H9 (cell line): ENCODE measurements around the gene BRCA2. TPM values are rescaled to one million over a fixed set of nuclear protein-coding genes. Genes with fewer than 3 reads are reported as not detected.

Experiments
- DNase-seq: peaks from one replicate; pipeline ENCODE4 v3.0.0-alpha.2; 2017
- H2AFZ ChIP-seq: one replicate; pipeline ENCODE4 v1.6.1; 2013; ENCODE audit warnings: mild to moderate bottlenecking, low read length, control low read depth, moderate library complexity
- H2AK5ac ChIP-seq: 2 replicates; pipeline ENCODE4 v1.6.1; 2013; ENCODE audit warnings: low read length, control low read depth, mixed read lengths; ENCODE audit not compliant: insufficient read length
- H2BK120ac ChIP-seq: one replicate; pipeline ENCODE4 v1.6.1; 2013; ENCODE audit warnings: low read depth, mild to moderate bottlenecking, low read length, control low read depth, inconsistent platforms; ENCODE audit not compliant: poor library complexity, severe bottlenecking
- H2BK12ac ChIP-seq: 2 replicates; pipeline ENCODE4 v1.6.1; 2013; ENCODE audit warnings: low read length, control low read depth, mixed read lengths, low read depth; ENCODE audit not compliant: insufficient read length
- H2BK15ac ChIP-seq: 2 replicates; pipeline ENCODE4 v1.6.1; 2013; ENCODE audit warnings: low read depth, low read length, control low read depth
- H2BK20ac ChIP-seq: one replicate; pipeline ENCODE4 v1.6.1; 2013; ENCODE audit warnings: low read depth, mild to moderate bottlenecking, low read length, control low read depth, inconsistent platforms; ENCODE audit not compliant: poor library complexity, severe bottlenecking
- H2BK5ac ChIP-seq: 2 replicates; pipeline ENCODE4 v1.6.1; 2013; ENCODE audit warnings: low read length, control low read depth, mixed read lengths; ENCODE audit not compliant: insufficient read length
- H3K14ac ChIP-seq: 2 replicates; pipeline ENCODE4 v1.6.1; 2013; ENCODE audit warnings: low read length, control low read depth; ENCODE audit not compliant: insufficient read depth
- H3K18ac ChIP-seq: 2 replicates; pipeline ENCODE4 v1.6.1; 2013; ENCODE audit warnings: low read depth, mild to moderate bottlenecking, mixed read lengths, low read length, control low read depth; ENCODE audit not compliant: insufficient read length
- H3K23ac ChIP-seq: 2 replicates; pipeline ENCODE4 v1.6.1; 2013; ENCODE audit warnings: low read length, control low read depth, mixed read lengths, low read depth; ENCODE audit not compliant: insufficient read length
- H3K23me2 ChIP-seq: 2 replicates; pipeline ENCODE4 v1.6.1; 2013; ENCODE audit warnings: low read depth, mild to moderate bottlenecking, mixed read lengths, low read length, control low read depth; ENCODE audit not compliant: insufficient read length, poor library complexity, severe bottlenecking
- H3K27ac ChIP-seq: 2 replicates; pipeline ENCODE4 v1.5.1; 2013; ENCODE audit warnings: low read length, control low read depth, mixed read lengths, low read depth; ENCODE audit not compliant: insufficient read length
- H3K27me3 ChIP-seq: 2 replicates; pipeline ENCODE4 v1.6.1; 2013; ENCODE audit warnings: low read length, control low read depth, inconsistent platforms; ENCODE audit not compliant: insufficient read depth
- H3K4ac ChIP-seq: 2 replicates; pipeline ENCODE4 v1.6.1; 2013; ENCODE audit warnings: low read depth, mild to moderate bottlenecking, control low read depth, inconsistent platforms, low read length, moderate library complexity
- H3K4me1 ChIP-seq: 2 replicates; pipeline ENCODE4 v1.6.1; 2013; ENCODE audit warnings: low read length, control low read depth, inconsistent platforms; ENCODE audit not compliant: insufficient read depth
- H3K4me2 ChIP-seq: 2 replicates; pipeline ENCODE4 v1.6.1; 2013; ENCODE audit warnings: low read length, control low read depth, mixed read lengths; ENCODE audit not compliant: insufficient read length, insufficient read depth
- H3K56ac ChIP-seq: 2 replicates; pipeline ENCODE4 v1.6.1; 2013; ENCODE audit warnings: low read depth, mild to moderate bottlenecking, mixed read lengths, low read length, control low read depth; ENCODE audit not compliant: insufficient read length
- H3K79me1 ChIP-seq: 2 replicates; pipeline ENCODE4 v1.6.1; 2013; ENCODE audit warnings: low read depth, mild to moderate bottlenecking, moderate library complexity, low read length, control low read depth, inconsistent platforms; ENCODE audit not compliant: insufficient read depth, poor library complexity, severe bottlenecking
- H3K79me2 ChIP-seq: 2 replicates; pipeline ENCODE4 v1.6.1; 2013; ENCODE audit warnings: low read length, control low read depth, inconsistent platforms; ENCODE audit not compliant: insufficient read depth
- H3K9ac ChIP-seq: 2 replicates; pipeline ENCODE4 v1.6.1; 2013; ENCODE audit warnings: low read length, control low read depth, mixed read lengths; ENCODE audit not compliant: insufficient read length; ENCODE audit errors: extremely low read depth
- H3K9me3 ChIP-seq: one replicate; pipeline ENCODE4 v1.6.1; 2013; ENCODE audit warnings: low read depth, low read length, inconsistent platforms; ENCODE audit not compliant: control insufficient read depth
- H3T11ph ChIP-seq: one replicate; pipeline ENCODE4 v1.6.1; 2013; ENCODE audit warnings: mild to moderate bottlenecking, low read length, control low read depth, inconsistent platforms
- H4K20me1 ChIP-seq: one replicate; pipeline ENCODE4 v1.6.1; 2013; ENCODE audit not compliant: control insufficient read depth, insufficient read length, insufficient read depth
- H4K5ac ChIP-seq: 2 replicates; pipeline ENCODE4 v1.6.1; 2013; ENCODE audit warnings: low read depth, mild to moderate bottlenecking, mixed read lengths, low read length, control low read depth; ENCODE audit not compliant: insufficient read length
- H4K8ac ChIP-seq: replicated peaks from 2 replicates; pipeline ENCODE4 v1.6.1; 2013; ENCODE audit warnings: low read length, control low read depth, mixed read lengths, low read depth; ENCODE audit not compliant: insufficient read length
- H4K91ac ChIP-seq: 2 replicates; pipeline ENCODE4 v1.6.1; 2013; ENCODE audit warnings: low read depth, mild to moderate bottlenecking, moderate library complexity, mixed read lengths, low read length, control low read depth; ENCODE audit not compliant: insufficient read length
- H3K27ac Mint-ChIP-seq, 3 experiments: 2 replicates in 2 of 3; 3 replicates in 1 of 3; pipeline ENCODE4 v1.8.0; 2020 to 2021; ENCODE audit warnings: mixed read lengths in 3 of 3, mild to moderate bottlenecking in 1 of 3, moderate library complexity in 1 of 3
- H3K27me3 Mint-ChIP-seq: 2 replicates; pipeline ENCODE4 v1.8.0; 2021; ENCODE audit warnings: low read depth, mild to moderate bottlenecking, moderate library complexity, mixed read lengths
- H3K36me3 Mint-ChIP-seq, 3 experiments: 2 replicates in 2 of 3; 3 replicates in 1 of 3; pipeline ENCODE4 v1.8.0; 2020 to 2021; ENCODE audit warnings: low read depth in 3 of 3, mixed read lengths in 3 of 3; ENCODE audit not compliant: insufficient read depth in 1 of 3
- H3K4me1 Mint-ChIP-seq, 2 experiments: 2 replicates each; pipeline ENCODE4 v1.8.0; 2020; ENCODE audit warnings: mixed read lengths in 2 of 2
- H3K4me3 Mint-ChIP-seq, 2 experiments: 2 replicates in 1 of 2; 3 replicates in 1 of 2; pipeline ENCODE4 v1.8.0; 2020 to 2021; ENCODE audit warnings: mild to moderate bottlenecking in 2 of 2, mixed read lengths in 2 of 2, moderate library complexity in 1 of 2
- H3K9me3 Mint-ChIP-seq, 2 experiments: 2 replicates in 1 of 2; 3 replicates in 1 of 2; pipeline ENCODE4 v1.8.0; 2020; ENCODE audit warnings: mild to moderate bottlenecking in 2 of 2, mixed read lengths in 2 of 2, moderate library complexity in 1 of 2
- CTCF ChIP-seq: fragments of 200-600 bp; sonication (generic); conservative IDR thresholded peaks from 3 replicates; pipeline ENCODE4 v1.8.0; 2021; ENCODE audit warnings: antibody characterized with exemption, mild to moderate bottlenecking
- WGBS: extraction: QIAGEN DNeasy Blood & Tissue Kit; methylation state at CpG from one replicate; pipeline ENCODE4 v1.1.7; 2013; ENCODE audit warnings: missing lambda C conversion rate, low lambda C conversion rate, mixed read lengths; ENCODE audit not compliant: insufficient read length; ENCODE audit errors: extremely low coverage; 5-methylcytosine and 5-hydroxymethylcytosine counted together
- total RNA-seq: library from RNA; stranded (reverse); gene quantifications from 2 replicates; pipeline ENCODE4 v1.2.1, GENCODE V29; 2021

BRCA2 gene
- total RNA-seq, 1 experiment from 2014 or later, result 17.0 TPM

- no peaks in the 10 kb centered on the region for H3K27me3 ChIP-seq
- no peak overlapping the region for H3T11ph ChIP-seq
- H3K36me3 Mint-ChIP-seq, result no peaks in the 10 kb centered on the region
- no peak overlapping the region for H3K4me2 ChIP-seq
- no peak overlapping the region for H4K8ac ChIP-seq
- no peak overlapping the region for H3K23ac ChIP-seq
- no peak overlapping the region for H3K27ac ChIP-seq
- no CpG with 5 or more reads among the region's 3 CpGs for WGBS
- no peaks in the 10 kb centered on the region for H3K9me3 ChIP-seq
- TF ChIP-seq CTCF, result no peak
- no peak overlapping the region for H4K5ac ChIP-seq
- H2AFZ ChIP-seq, result no peak overlapping the region
- no peaks in the 10 kb centered on the region for H3K79me2 ChIP-seq
- H3K27me3 Mint-ChIP-seq, result no peaks in the 10 kb centered on the region
- H4K91ac ChIP-seq, result no peak overlapping the region
- DNase-seq, result no peak
- no peaks in the 10 kb centered on the region for H3K9me3 Mint-ChIP-seq
- no peaks in the 10 kb centered on the region for H3K23me2 ChIP-seq
- no peak overlapping the region for H2BK120ac ChIP-seq
- no peaks in the 10 kb centered on the region for H3K4me1 ChIP-seq
- H4K20me1 ChIP-seq, result no peaks in the 10 kb centered on the region
- no peak overlapping the region for H3K4ac ChIP-seq
- no peak overlapping the region for H2BK15ac ChIP-seq
- no peak overlapping the region for H2AK5ac ChIP-seq
- H3K79me1 ChIP-seq, result no peaks in the 10 kb centered on the region
- no peak overlapping the region for H2BK5ac ChIP-seq
- H3K9ac ChIP-seq, result no peak overlapping the region
- H3K4me3 Mint-ChIP-seq, result no peak overlapping the region
- H2BK20ac ChIP-seq, result no peak overlapping the region
- H3K18ac ChIP-seq, result no peak overlapping the region
- H3K4me1 Mint-ChIP-seq, result peaks cover 0 to 13% of the 10 kb centered on the region in 2 experiments; a peak in 3 of 4 replicates
- no peak overlapping the region; a peak in 1 of 7 replicates for H3K27ac Mint-ChIP-seq
- H3K14ac ChIP-seq, result no peak overlapping the region
- H3K56ac ChIP-seq, result no peak overlapping the region
- no peak overlapping the region for H2BK12ac ChIP-seq
Measured at GRCh38 chr13:32278426-32278825, 36.9 kb upstream of the BRCA2 start.
